Measurements from ENCODE around the gene YAF2.

Gene YAF2

GRCh38 chr12:42166501-42166900, 71.5 kb downstream of the YAF2 start:
- no peak for TF ChIP-seq CTCF (IDR thresholded peaks at IDR 0.05)
- DNase-seq (ENCODE audit: low spot score): no peak
- H3K27ac ChIP-seq: no peak overlapping the region
- no peak overlapping the region for H3K4me3 ChIP-seq

- no peak for TF ChIP-seq CTCF (IDR thresholded peaks at IDR 0.05)
- no peak for DNase-seq (ENCODE audit: low spot score)
- H3K27ac ChIP-seq: no peak overlapping the region
- no peak overlapping the region for H3K4me3 ChIP-seq
Measured at GRCh38 chr12:42163913-42164312, 74.1 kb downstream of the YAF2 start.

- no peak overlapping the region for H3K4me3 ChIP-seq
- TF ChIP-seq CTCF (IDR thresholded peaks at IDR 0.05): no peak
- H3K27ac ChIP-seq: no peak overlapping the region
- DNase-seq (ENCODE audit: low spot score): no peak
Measured at GRCh38 chr12:42162965-42163364, 75.1 kb downstream of the YAF2 start.

DNA sequence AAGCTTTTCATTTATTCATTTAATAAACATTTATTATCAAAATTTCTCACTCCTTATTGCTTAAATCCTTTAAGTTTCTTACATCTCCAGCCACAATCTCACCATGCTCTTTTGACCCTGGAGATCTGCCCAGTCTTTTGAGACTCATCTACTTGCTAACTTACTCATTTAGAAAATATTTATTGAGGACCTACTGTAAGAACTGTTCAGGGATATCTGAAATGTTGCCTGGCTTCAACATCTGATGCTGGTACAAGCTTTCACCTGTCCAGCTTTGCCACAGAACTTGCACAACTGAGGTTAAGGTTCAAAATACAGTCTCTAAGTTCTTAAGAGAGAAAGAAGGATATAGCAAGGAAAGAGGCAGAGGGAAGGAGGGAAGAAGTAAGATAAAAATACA, 75.9 kb downstream of the YAF2 start:
- H3K4me3 ChIP-seq: no peak overlapping the region
- no peak for DNase-seq (ENCODE audit: low spot score)
- no peak for TF ChIP-seq CTCF (IDR thresholded peaks at IDR 0.05)
- no peak overlapping the region for H3K27ac ChIP-seq

GRCh38 chr12:42161529-42161928, 76.5 kb downstream of the YAF2 start:
- TF ChIP-seq CTCF (IDR thresholded peaks at IDR 0.05): no peak
- H3K27ac ChIP-seq: no peak overlapping the region
- no peak overlapping the region for H3K4me3 ChIP-seq
- no peak for DNase-seq (ENCODE audit: low spot score)

GRCh38 chr12:42156232-42156631, 81.8 kb downstream of the YAF2 start:
- H3K27ac ChIP-seq: no peak overlapping the region
- no peak for DNase-seq (ENCODE audit: low spot score)
- TF ChIP-seq CTCF (IDR thresholded peaks at IDR 0.05): no peak
- no peak overlapping the region for H3K4me3 ChIP-seq

GRCh38 chr12:42145552-42146215, 92.4 kb downstream of the YAF2 start:
- Histone ChIP-seq H3K4me3 (peak overlapping the region; percentile 85), H3K27ac (no peak overlapping the region)
- TF ChIP-seq CTCF (IDR thresholded peaks at IDR 0.05): no peak
- DNase-seq (ENCODE audit: low spot score): no peak
